HG02571 (cell line): Measurements from ENCODE around the gene TNFAIP3.
"Not testable (repeated sequence)": the region's sequence is repeated elsewhere in the genome, so short reads cannot be mapped to it uniquely, and the experiment has no call there.

Source experiments
- ATAC-seq: cut with Tn5 transposase; IDR thresholded peaks from one replicate; pipeline ENCODE4 v1.9.1; 2021; ENCODE audit warnings: mild to moderate bottlenecking, moderate library complexity; ENCODE audit not compliant: unreplicated experiment

Gene TNFAIP3

DNA sequence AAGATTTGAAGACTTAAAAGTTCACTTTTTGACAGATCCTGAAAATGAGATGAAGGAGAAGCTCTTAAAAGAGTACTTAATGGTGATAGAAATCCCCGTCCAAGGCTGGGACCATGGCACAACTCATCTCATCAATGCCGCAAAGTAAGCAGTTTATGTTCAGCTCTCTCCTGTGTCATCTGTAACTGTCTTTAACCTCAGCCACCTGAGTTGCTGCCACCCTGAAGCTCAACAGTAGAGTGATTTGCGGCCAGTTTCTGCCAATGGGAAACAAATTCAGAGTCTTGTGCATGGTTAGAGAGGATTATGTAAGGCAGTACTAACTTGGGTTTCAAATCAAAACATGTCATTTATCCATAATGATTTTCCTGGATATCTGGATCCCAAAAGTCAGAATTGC is 10.1 kb downstream of the TNFAIP3 start:
- ATAC-seq, result no peak

DNA sequence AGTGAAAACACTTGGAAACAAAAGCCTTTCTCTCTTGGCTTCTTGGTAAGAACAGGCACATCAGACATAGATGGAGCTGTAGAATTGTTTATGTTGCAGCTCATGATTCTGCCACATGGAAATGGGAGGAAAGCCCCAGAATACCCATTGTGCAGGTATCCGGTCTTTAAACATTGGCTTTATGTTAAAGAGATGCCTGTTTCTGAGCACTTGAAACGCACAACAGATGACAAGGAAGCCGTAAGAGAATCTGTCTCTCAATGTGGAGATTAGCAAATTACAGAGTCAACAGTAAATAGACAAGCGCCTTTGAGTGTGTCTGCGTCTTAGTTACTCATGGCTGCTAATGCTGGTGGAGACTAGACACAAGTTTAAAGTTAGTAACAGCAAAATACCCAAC is 10.5 kb downstream of the TNFAIP3 start:
- no peak for ATAC-seq

DNA sequence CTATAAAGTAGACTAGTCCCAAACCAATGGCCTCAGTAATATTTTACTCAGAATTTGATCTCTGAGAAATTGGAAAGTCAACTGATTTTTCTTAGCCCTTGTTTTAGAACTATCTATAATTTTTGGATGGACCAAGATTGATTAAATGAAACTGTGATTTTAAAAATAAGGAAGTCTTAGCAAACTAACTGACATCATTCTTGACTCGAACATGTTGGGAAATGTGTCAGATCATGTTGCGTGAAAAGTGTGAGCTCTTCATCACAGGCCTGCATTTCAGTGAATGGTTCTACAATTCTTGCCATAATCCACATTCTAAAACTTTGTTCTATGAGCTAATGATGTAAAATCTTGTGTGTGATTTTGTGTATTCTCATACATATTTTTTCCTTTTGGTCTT is 11.0 kb downstream of the TNFAIP3 start:
- no peak for ATAC-seq

DNA sequence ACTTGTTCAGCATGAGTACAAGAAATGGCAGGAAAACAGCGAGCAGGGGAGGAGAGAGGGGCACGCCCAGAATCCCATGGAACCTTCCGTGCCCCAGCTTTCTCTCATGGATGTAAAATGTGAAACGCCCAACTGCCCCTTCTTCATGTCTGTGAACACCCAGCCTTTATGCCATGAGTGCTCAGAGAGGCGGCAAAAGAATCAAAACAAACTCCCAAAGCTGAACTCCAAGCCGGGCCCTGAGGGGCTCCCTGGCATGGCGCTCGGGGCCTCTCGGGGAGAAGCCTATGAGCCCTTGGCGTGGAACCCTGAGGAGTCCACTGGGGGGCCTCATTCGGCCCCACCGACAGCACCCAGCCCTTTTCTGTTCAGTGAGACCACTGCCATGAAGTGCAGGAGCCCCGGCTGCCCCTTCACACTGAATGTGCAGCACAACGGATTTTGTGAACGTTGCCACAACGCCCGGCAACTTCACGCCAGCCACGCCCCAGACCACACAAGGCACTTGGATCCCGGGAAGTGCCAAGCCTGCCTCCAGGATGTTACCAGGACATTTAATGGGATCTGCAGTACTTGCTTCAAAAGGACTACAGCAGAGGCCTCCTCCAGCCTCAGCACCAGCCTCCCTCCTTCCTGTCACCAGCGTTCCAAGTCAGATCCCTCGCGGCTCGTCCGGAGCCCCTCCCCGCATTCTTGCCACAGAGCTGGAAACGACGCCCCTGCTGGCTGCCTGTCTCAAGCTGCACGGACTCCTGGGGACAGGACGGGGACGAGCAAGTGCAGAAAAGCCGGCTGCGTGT is 11.6 kb downstream of the TNFAIP3 start:
- no peak for ATAC-seq

DNA sequence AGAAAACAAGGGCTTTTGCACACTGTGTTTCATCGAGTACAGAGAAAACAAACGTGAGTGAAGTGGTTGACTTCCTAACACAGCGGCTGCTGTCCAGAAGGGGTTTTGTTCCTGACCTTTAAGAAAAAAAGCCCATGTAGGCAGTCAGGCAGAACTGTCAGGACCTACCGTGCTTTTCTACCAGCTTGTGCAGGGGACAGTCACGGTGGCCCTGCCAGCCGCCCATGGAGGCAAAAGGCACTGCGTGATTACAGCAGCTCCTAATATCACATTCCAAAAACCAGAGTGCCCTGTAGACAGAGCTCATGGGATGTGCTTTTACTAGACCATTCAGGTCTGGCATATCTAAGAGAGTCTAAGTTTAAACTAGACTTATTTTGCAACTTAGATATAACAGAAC is 12.2 kb downstream of the TNFAIP3 start:
- no peak for ATAC-seq

DNA sequence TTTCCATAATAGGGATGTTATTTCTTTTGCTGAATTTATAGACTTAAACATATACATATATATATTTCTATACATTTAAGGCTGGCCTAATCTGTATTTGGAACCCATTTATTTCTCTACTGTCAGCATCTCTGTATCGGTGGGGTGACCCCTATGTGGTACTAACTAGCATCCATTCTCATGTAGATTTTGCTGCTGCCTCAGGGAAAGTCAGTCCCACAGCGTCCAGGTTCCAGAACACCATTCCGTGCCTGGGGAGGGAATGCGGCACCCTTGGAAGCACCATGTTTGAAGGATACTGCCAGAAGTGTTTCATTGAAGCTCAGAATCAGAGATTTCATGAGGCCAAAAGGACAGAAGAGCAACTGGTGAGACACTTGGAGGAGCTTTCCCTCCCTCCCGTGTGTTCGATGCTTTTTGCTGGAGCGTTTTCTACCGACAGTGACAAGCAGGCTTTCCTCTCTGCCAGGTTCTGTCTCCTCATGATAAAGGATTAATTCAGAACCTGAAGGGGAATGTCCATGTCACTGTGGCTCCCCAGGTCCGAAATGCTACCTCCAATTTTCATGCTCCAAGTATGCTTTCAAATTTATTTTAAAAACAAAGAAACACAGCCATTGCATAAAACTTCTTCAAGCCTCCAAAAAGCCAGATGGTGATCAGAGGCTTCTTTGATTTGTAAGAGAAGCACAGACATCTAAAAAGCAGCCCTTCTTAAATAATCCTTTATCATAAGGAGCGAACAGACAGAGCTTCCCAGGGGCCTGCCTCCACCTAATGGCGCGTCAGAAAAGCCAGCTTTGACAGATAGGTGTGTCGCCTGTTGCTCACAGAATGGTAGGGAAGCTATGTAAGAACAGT is 13.1 kb downstream of the TNFAIP3 start:
- ATAC-seq, result no peak

DNA sequence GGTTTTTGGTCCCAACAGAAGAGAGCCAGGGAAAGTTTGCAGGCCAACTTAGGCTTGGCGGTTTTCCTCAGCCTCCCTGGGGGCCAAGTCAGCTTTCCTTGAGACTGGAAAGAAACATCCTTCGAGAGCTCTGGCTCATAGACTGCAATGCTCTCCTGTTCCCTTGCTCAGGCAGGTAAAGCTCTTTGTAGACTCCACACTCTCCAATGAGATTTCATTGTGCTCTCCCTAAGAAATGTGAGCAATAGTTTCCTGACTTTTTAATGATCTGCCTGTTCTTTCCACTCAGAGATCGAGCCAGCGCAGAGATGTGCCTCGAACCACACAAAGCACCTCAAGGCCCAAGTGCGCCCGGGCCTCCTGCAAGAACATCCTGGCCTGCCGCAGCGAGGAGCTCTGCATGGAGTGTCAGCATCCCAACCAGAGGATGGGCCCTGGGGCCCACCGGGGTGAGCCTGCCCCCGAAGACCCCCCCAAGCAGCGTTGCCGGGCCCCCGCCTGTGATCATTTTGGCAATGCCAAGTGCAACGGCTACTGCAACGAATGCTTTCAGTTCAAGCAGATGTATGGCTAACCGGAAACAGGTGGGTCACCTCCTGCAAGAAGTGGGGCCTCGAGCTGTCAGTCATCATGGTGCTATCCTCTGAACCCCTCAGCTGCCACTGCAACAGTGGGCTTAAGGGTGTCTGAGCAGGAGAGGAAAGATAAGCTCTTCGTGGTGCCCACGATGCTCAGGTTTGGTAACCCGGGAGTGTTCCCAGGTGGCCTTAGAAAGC is 13.9 kb downstream of the TNFAIP3 start:
- no peak for ATAC-seq

DNA sequence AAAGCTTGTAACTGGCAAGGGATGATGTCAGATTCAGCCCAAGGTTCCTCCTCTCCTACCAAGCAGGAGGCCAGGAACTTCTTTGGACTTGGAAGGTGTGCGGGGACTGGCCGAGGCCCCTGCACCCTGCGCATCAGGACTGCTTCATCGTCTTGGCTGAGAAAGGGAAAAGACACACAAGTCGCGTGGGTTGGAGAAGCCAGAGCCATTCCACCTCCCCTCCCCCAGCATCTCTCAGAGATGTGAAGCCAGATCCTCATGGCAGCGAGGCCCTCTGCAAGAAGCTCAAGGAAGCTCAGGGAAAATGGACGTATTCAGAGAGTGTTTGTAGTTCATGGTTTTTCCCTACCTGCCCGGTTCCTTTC is 14.4 kb downstream of the TNFAIP3 start:
- no peak for ATAC-seq

DNA sequence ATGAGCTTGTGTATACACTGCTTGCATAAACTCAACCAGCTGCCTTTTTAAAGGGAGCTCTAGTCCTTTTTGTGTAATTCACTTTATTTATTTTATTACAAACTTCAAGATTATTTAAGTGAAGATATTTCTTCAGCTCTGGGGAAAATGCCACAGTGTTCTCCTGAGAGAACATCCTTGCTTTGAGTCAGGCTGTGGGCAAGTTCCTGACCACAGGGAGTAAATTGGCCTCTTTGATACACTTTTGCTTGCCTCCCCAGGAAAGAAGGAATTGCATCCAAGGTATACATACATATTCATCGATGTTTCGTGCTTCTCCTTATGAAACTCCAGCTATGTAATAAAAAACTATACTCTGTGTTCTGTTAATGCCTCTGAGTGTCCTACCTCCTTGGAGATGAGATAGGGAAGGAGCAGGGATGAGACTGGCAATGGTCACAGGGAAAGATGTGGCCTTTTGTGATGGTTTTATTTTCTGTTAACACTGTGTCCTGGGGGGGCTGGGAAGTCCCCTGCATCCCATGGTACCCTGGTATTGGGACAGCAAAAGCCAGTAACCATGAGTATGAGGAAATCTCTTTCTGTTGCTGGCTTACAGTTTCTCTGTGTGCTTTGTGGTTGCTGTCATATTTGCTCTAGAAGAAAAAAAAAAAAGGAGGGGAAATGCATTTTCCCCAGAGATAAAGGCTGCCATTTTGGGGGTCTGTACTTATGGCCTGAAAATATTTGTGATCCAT is 15.3 kb downstream of the TNFAIP3 start:
- ATAC-seq, result no peak

DNA sequence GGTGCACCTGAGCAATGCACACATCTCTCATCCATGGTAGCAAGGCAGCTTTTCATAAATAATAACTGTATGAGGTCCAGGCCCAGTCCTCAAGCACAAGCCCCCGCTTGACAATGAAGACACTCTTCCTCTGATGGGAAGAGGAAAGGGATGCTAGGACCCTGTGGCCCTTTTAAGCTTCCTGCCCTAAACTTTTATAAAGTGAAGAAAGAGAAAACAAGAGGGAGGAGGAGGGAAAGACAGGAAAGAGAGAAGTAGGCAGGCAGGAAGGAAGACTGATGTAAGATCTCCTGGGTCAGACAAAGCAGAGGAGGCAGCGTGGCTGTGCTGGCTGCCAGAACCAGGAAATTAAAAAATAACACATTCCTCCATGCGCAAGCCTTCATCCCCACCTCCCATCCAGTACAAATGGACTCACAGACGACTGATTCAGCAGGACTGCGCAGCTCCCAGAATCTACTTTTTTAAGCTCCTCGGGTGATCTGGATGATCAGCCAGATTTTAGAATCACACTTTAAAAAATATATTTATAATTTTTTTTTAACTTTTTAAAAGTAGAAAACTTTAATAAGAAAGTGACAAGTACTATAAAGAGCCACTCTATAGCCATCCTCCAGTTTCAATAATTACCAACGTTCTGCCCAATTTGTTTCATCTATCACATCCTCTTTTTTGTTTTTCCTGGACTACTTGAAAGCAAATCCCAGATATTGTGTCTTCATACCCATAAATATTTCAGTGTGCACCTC is 16.5 kb downstream of the TNFAIP3 start:
- ATAC-seq, result no peak

DNA sequence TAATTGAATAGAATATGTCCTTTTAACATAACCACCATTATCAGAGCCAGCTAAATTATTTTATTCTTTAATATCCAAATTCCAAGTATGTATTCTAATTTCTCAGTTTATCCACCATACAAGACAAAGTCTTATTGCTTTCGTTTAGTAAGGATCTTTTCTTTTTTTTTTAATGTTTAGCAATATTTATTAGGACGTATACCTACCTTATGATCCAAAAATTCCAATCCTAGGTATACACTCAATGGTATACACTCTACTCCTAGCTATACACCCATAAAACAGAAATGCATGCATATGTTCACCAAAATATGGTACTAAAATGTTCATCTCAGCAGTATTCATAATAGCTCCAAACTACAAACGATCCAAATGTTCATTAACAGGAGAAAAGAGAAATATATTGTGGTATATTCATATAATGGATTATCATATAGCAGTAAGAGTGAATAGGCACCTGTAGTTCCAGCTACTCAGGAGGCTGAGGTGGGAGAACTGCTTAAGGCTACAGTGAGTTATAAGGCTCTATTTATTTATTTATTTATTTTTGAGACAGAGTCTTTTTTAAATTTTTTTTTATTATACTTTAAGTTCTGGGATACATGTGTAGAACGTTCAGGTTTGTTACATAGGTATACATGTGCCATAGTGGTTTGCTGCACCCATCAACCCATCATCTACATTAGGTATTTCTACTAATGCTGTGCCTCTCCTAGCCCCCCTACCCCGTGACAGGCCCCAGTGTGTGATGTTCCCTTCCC is 17.3 kb downstream of the TNFAIP3 start:
- no peak for ATAC-seq

DNA sequence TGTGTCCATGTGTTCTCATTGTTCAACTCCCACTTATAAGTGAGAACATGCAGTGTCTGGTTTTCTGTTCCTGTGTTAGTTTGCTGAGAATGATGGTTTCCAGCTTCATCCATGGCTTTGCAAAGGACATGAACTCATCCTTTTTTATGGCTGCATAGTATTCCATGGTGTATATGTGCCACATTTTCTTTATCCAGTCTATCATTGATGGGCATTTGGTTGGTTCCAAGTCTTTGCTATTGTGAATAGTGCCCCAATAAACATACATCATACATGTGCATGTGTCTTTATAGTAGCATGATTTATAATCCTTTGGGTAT is 17.8 kb downstream of the TNFAIP3 start:
- not testable (repeated sequence) for ATAC-seq

DNA sequence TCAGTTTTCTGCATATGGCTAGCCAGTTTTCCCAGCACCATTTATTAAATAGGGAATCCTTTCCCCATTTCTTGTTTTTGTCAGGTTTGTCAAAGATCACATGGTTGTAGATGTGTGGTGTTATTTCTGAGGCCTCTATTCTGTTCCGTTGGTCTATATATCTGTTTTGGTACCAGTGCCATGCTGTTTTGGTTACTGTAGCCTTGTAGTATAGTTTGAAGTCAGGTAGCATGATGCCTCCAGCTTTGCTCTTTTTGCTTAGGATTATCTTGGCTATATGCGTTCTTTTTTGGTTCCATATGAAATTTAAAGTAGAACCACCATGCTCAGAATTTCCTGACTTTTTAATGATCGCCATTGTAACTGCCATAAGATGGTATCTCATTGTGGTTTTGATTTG is 19.2 kb downstream of the TNFAIP3 start:
- not testable (repeated sequence) for ATAC-seq

DNA sequence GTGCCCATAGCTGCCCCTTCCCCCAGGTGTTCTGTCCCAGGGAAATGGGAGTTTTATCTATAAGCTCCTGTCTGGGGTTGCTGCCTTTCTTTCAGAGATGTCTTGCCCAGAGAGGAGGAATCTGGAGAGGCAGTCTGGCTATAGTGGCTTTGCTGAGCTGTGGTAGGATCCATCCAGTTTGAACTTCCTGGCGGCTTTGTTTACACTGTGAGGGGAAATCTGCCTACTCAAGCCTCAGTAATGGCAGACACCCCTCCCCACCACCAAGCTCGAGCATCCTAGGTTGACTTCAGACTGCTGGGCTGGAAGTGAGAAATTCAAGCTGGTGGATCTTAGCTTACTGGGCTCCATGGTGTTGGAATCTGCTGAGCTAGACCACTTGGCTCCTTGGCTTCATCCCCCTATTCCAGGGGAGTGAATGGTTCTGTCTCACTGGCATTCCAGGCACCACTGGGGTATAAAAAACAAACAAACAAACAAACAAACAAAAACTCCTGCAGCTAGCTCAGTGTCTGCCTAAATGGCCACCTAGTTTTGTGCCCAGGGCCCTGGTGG is 24.0 kb downstream of the TNFAIP3 start:
- ATAC-seq, result no peak

DNA sequence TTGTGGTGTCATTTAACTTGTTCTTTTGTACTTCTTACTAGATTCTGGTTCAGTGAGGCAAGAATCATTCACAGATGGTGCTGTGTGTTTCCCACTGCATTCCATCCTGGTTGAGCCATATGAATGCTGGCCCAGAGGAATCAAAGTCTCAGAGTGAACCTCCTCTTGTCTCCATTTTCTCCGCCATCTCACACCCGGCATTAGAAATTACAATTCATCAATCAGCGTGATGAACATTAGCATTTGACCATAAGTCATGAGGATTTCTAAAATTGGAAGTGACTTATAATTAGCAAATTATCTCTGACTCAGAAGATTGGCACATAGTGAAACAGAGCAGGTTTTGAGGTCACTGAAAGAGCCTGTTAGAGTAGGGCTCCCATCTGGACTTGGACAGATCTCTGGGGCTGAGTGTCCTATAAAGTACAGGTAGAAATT is 25.2 kb downstream of the TNFAIP3 start:
- no peak for ATAC-seq

DNA sequence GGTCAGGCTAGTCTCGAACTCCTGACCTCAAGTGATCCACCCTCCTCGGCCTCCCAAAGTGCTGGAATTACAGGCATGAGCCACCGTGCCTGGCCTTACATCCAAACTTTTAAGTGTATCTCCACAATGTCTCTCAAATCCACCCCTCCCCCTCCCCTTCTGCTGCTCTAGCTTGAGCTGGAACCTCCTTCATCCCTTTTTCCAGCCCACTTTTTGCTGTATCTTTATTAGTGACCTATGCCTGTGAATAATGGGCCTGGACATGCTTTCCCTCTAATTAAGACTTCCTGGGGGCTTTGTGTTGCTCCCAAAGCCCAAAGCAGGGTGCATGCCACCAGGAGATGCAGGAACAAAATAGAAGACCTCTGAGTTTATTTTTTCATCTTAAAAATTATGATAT is 26.1 kb downstream of the TNFAIP3 start:
- ATAC-seq, result no peak

DNA sequence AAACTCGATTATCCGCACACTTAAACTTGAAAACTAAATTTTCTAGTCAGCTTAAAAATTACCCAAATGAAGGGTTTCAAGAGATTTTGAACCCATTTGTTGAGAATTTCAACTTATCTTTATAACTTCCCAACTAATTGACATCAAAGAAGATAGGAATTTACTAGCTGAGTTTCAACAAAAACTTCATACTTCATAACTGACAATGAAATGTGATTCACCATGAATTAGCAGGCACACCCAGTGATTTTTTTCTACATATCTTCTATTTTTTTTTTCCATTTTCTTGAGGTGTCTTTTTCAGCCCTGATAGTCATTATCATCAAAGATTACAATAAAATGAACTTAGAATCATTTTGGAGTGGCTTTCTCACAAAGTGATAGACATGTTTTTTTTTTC is 26.7 kb downstream of the TNFAIP3 start:
- no peak for ATAC-seq

DNA sequence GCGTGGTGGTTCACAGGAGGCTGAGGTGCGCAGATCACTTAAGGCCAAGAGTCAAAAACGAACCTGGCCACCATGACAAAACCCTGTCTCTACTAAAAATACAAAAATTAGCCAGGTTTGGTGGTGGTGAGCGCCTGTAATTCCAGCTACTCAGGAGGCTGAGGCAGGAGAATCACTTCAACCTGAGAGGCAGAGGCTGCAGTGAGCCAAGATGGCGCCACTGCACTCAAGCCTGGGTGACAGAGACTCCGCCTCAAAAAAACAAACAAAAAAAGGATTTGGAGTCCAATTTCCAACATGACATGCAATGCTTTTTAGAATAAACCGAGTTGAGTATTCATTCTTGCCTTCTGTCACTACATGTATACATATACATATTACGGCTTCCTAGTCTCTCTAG is 27.3 kb downstream of the TNFAIP3 start:
- not testable (repeated sequence) for ATAC-seq

DNA sequence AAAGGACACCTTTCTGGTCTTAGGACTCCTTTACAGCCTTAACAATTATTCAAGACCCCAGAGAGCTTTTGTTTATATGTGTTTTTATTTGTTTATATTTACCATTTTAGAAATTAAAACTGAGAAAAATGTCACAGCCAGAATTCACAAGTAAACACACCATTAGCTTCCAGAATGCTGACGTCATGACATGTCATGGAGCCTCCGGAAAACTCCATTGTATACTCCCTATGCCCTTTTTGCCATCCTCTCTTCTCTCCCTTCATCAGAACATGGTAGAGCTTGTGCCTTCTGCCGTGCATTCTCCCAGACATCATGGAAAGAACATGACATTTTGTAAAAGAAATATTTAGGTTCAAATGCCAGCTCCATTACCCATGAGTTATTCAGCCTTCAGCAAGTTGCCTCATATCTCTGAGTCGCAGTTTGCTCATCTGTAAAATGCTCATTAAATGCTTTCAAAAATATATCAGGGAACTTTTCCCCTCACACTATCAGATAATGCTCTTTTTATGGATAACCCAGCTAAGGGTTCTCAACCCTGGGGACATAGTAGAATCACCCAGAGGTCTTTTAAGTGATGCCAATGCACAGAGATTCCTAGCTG is 27.8 kb downstream of the TNFAIP3 start:
- no peak for ATAC-seq
